ENCODE measurements around the gene PREPL. TPM values are rescaled to one million over a fixed set of nuclear protein-coding genes. Genes with fewer than 3 reads are reported as not detected.

The PREPL gene
- total RNA-seq, 1 donor, result 68.2 TPM

DNA sequence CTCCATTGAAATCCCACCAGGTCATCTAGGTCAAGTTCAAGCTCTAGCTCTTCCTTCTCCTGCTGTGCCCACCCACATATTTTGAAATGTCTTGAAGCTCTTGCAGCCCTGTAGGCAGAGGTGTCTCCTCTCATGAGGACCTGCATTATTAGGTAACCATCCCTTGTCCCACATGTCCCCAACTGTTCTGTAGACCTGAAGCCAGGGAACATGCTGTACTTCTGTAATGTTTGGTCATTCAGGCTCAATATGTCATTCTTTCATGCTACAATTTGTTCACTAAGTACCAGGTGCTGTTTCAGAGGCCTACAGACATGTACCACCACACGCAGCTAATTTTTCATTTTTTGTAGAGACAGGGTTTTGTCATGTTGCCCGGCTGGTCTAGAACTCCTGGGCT lies 63.9 kb downstream of the PREPL start:
- TF ChIP-seq, protein P1, sequence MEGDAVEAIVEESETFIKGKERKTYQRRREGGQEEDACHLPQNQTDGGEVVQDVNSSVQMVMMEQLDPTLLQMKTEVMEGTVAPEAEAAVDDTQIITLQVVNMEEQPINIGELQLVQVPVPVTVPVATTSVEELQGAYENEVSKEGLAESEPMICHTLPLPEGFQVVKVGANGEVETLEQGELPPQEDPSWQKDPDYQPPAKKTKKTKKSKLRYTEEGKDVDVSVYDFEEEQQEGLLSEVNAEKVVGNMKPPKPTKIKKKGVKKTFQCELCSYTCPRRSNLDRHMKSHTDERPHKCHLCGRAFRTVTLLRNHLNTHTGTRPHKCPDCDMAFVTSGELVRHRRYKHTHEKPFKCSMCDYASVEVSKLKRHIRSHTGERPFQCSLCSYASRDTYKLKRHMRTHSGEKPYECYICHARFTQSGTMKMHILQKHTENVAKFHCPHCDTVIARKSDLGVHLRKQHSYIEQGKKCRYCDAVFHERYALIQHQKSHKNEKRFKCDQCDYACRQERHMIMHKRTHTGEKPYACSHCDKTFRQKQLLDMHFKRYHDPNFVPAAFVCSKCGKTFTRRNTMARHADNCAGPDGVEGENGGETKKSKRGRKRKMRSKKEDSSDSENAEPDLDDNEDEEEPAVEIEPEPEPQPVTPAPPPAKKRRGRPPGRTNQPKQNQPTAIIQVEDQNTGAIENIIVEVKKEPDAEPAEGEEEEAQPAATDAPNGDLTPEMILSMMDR (IDR thresholded peaks at IDR 0.05; ENCODE audit: insufficient read depth, low read depth, low read length), result no peak
- no peak overlapping the region for H3K4me3 ChIP-seq (ENCODE audit: low read depth, low read length)
- no peak for DNase-seq (ENCODE audit: low read depth)

DNA sequence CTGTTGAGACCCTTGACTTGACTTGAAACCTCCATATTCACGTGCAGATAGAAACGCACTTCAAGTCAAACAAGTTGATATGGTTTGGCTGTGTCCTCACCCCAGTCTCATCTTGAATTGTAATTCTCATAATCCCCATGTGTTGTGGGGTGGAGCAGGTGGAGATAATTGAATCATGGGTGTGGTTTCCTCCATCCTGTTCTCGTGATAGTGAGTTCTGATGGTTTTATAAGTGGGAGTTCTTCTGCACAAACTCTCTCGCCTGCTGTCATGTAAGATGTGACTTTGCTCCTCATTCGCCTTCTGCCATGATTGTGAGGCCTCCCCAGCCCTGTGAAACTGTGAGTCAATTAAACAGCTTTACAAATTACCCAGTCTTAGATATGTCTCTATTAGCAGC lies 64.6 kb downstream of the PREPL start:
- no peak overlapping the region for H3K4me3 ChIP-seq (ENCODE audit: low read depth, low read length)
- DNase-seq (ENCODE audit: low read depth), result no peak
- TF ChIP-seq, protein P1 (IDR thresholded peaks at IDR 0.05; ENCODE audit: insufficient read depth, low read depth, low read length), result no peak

DNA sequence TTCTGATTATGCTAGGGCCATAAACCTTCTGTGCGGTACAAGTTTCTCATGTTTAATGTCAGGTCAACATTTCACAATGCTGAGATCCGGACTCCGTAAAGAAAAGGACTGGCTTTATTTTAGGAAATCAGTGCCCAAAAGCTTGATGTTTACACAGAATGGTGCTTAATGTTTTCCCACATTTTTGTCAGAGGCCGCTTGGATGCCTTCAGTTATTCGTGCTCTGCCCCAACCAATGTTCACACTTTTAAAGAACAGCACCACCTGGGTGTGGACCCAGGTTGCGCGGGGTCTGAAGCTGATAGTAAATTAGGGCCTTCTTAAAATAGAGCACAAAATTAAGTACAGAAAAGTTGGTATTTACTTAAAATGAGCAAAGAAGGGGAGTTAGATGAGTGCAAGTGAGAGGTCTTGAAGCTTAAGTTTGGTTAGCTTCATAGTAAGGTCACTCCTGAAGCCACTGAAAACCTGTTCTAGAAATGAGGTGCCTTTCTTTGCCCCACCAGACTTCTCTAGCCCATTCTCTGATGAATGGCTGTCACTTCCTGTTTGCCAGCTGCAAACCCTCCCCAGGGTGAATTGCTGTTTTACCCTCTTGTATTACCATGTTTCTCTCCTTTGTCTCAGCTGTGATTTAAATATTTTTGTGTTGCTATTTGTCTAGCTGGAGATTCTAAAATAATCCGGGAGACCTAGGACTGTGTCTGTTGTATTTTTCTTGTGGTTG lies 65.5 kb downstream of the PREPL start:
- no peak for DNase-seq (ENCODE audit: low read depth)
- TF ChIP-seq, protein P1 (IDR thresholded peaks at IDR 0.05; ENCODE audit: insufficient read depth, low read depth, low read length), result peak; percentile 3
- no peak overlapping the region for H3K4me3 ChIP-seq (ENCODE audit: low read depth, low read length)

DNA sequence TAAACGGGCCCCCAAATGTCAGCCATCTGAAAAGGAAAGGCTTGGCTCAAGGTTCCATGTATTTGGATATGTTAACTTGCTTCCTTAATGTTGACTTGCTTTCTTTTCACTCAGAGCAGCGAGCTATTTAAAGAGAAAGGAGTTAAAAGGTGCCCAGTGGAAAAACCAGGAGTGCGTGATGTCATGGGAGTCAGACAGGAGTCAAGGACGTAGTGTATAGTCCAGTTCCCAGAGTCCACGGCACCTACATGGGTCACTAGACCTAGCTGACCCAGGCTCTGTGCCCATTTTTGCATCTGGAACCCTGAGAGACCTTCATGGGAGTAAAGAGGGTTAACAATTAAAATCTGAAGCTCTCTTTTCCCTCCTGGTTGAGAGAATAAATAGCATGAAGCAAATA lies 66.2 kb downstream of the PREPL start:
- DNase-seq (ENCODE audit: low read depth), result no peak
- TF ChIP-seq, protein P1 (IDR thresholded peaks at IDR 0.05; ENCODE audit: insufficient read depth, low read depth, low read length), result no peak

DNA sequence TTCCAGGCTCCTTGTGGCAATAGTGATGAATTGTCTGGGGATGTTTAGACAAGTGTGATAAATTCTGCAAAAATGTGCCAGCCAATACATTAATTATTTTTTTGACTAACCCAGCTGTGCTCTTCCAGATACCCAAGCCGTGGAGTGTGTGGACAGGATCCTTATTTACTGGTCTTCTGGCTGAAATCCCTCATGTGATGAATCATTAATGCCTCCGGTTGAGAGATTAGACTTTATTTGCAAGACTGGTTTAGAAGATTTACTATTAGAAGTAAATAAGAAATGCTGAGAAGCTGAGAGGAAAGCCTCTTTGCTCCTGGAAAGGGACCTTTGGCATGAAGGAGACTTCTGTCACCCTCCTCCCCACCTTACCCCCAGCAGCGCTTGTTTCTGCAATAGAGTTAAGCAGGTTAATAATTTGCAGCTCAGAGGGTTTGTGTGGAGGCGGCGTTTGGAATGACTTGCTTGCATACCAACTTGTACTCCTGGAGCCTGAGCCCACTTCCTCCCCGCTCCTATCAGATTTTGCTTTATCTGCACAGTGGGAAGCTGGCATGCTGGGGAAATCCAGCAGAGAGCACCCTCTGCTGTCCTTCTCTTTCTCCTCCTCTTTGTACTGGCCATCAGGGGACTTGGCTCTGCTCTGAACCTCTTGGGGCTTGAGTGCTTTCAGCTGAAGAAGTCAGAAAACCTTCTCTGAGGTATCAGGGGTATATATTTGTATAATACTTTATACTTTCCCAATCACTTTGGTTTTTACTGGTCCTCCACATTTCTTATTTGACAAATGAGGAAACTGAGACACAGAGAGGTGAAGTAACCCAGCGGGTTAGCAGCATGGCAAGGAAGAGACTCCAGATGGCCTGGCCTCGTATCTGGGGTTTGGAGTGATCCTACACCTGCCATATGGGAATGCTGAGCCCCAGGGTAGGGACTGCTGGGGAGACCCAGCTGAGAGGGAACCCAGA lies 69.7 kb downstream of the PREPL start:
- TF ChIP-seq, protein P1 (IDR thresholded peaks at IDR 0.05; ENCODE audit: insufficient read depth, low read depth, low read length), result peak; percentile 76
- peak overlapping the region; percentile 14 for H3K4me3 ChIP-seq (ENCODE audit: low read depth, low read length)
- DNase-seq (ENCODE audit: low read depth), result peak; percentile 95

More for the DNA sequence above, 66.2 kb downstream of the PREPL start:
- no peak overlapping the region for H3K4me3 ChIP-seq (ENCODE audit: low read depth, low read length)

DNA sequence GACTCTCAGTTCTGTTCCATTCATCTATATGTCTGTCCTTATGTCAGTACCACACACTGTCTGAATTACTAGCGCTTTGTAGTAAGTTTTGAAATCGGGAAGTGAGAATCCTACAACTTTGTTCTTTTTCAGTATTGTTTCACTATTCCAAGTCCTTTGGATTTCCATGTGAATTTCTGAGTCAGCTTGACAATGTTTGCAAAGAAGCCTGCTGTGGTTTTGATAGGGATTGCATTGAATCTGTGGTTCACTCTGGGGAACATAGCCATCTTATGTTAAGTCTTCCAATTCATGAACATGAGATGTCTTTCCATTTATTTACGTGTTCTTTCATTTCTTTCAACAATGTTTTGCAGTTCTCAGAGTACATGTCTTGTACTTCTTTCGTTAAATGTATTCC lies 71.0 kb downstream of the PREPL start:
- no peak overlapping the region for H3K4me3 ChIP-seq (ENCODE audit: low read depth, low read length)
- TF ChIP-seq, protein P1 (IDR thresholded peaks at IDR 0.05; ENCODE audit: insufficient read depth, low read depth, low read length), result no peak
- peak; percentile 72 for DNase-seq (ENCODE audit: low read depth)

Measured in fibroblast of villous mesenchyme (primary cell).